ENCODE results near the gene LRRC8E.

LRRC8E gene

GRCh38 chr19:7921302-7921966, 33.1 kb downstream of the LRRC8E start:
- Mint-ChIP-seq H3K27ac (no peak overlapping the region), H3K27me3 (peaks cover 5% of the 10 kb centered on the region)

GRCh38 chr19:7921967-7922835, 33.9 kb downstream of the LRRC8E start:
- Mint-ChIP-seq H3K4me3 (no peak overlapping the region), H3K36me3 (no peaks in the 10 kb centered on the region), H3K27ac (no peak overlapping the region)

More at GRCh38 chr19:7921302-7921966, 33.1 kb downstream of the LRRC8E start:
- Mint-ChIP-seq H3K4me1 (ENCODE audit: low read depth) (peaks cover 29% of the 10 kb centered on the region), H3K4me3 (peak overlapping the region; percentile 89), H3K9me3 (ENCODE audit: low read depth) (no peaks in the 10 kb centered on the region), H3K36me3 (no peaks in the 10 kb centered on the region)

GRCh38 chr19:7922836-7923195, 34.5 kb downstream of the LRRC8E start:
- Mint-ChIP-seq H3K4me3 (no peak overlapping the region), H3K9me3 (ENCODE audit: low read depth) (no peaks in the 10 kb centered on the region), H3K36me3 (no peaks in the 10 kb centered on the region), H3K27me3 (peaks cover 3% of the 10 kb centered on the region), H3K27ac (no peak overlapping the region), H3K4me1 (ENCODE audit: low read depth) (peaks cover 28% of the 10 kb centered on the region)

More at GRCh38 chr19:7921967-7922835, 33.9 kb downstream of the LRRC8E start:
- peaks cover 3% of the 10 kb centered on the region for H3K27me3 Mint-ChIP-seq
- H3K4me1 Mint-ChIP-seq (ENCODE audit: low read depth) = peaks cover 28% of the 10 kb centered on the region
- no peaks in the 10 kb centered on the region for H3K9me3 Mint-ChIP-seq (ENCODE audit: low read depth)

- peaks cover 3% of the 10 kb centered on the region for H3K27me3 Mint-ChIP-seq
- H3K27ac Mint-ChIP-seq = no peak overlapping the region
These were observed 35.2 kb downstream of the LRRC8E start for GRCh38 chr19:7923295-7924191.

GRCh38 chr19:7924241-7924640, 35.9 kb downstream of the LRRC8E start:
- H3K4me3 Mint-ChIP-seq = peak overlapping the region; percentile 68
- peaks cover 3% of the 10 kb centered on the region for H3K27me3 Mint-ChIP-seq
- peaks cover 3% of the 10 kb centered on the region for H3K36me3 Mint-ChIP-seq
- H3K9me3 Mint-ChIP-seq (ENCODE audit: low read depth) = no peaks in the 10 kb centered on the region
- peaks cover 30% of the 10 kb centered on the region for H3K4me1 Mint-ChIP-seq (ENCODE audit: low read depth)
- no peak overlapping the region for H3K27ac Mint-ChIP-seq

More at GRCh38 chr19:7923295-7924191, 35.2 kb downstream of the LRRC8E start:
- H3K4me1 Mint-ChIP-seq (ENCODE audit: low read depth) = peaks cover 26% of the 10 kb centered on the region
- peak overlapping the region; percentile 20 for H3K4me3 Mint-ChIP-seq
- H3K9me3 Mint-ChIP-seq (ENCODE audit: low read depth) = no peaks in the 10 kb centered on the region
- H3K36me3 Mint-ChIP-seq = peaks cover 3% of the 10 kb centered on the region

DNA sequence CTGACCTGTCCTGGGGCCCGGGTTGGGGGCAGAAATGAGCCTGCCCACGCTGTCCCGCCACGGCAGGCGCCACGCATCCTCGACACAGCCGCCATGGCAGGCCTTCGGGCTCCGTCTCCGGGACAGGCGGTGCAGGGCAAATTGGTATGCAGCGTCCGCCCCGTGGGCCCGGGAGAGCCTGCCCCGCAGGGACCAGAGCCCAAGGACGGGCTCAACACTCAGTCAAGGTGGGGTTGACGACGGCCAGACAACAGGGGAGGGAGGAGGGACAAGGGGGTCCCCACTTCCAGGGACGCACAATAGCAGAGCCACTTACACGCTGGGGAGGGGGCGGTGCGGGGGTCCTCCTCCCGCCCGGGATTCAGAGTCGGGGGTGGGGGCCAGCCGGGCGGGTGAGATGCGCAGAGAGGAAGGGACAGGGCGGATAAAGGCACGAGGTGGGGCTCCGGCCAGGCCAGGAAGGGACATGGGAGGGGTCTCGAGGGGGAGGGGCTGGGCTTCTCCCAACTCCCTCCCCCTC, 36.4 kb downstream of the LRRC8E start:
- peaks cover 3% of the 10 kb centered on the region for H3K36me3 Mint-ChIP-seq
- no peak overlapping the region for H3K4me3 Mint-ChIP-seq
- H3K4me1 Mint-ChIP-seq (ENCODE audit: low read depth) = peaks cover 27% of the 10 kb centered on the region
- no peaks in the 10 kb centered on the region for H3K9me3 Mint-ChIP-seq (ENCODE audit: low read depth)
- H3K27me3 Mint-ChIP-seq = peaks cover 2% of the 10 kb centered on the region
- H3K27ac Mint-ChIP-seq = no peak overlapping the region

- peaks cover 3% of the 10 kb centered on the region for H3K36me3 Mint-ChIP-seq
- no peaks in the 10 kb centered on the region for H3K27me3 Mint-ChIP-seq
- H3K27ac Mint-ChIP-seq = no peak overlapping the region
- H3K9me3 Mint-ChIP-seq (ENCODE audit: low read depth) = no peaks in the 10 kb centered on the region
- peaks cover 23% of the 10 kb centered on the region for H3K4me1 Mint-ChIP-seq (ENCODE audit: low read depth)
- peak overlapping the region; percentile 78 for H3K4me3 Mint-ChIP-seq
These were observed 37.0 kb downstream of the LRRC8E start for GRCh38 chr19:7925171-7925851.

DNA sequence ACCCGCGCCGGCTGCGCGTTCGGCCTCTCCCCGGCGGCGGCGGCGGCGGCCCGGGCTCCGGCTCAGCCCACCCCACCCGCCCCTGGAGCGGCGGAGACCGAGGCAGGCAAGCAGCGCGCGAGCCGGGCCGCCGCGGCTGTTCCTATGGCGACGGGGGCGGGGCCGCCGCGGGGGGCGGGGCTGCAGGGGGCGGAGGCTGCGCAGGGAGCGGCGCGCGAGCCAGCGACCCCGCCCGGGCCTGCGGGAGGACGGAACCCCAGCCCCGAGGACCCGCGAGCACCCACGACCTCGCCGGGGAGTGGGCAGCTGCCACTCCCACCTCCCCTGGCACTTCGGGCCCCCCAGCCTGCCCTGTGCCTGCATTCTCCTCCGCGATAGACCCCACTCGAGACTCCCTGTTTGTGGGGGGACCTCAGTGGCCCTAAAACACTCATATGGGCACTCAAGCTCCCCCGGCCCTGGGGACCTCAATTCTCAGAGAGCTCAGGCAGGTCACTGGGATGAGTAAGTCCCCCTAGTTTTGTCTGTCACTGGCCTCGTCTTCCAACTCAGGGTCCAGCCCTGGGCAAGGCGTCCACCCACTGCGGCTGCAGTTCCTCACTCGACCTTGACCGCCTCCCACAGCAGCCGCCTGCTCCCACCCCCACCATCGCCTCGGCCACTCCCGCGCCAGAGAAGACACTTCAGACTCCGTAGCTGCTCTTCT, 37.9 kb downstream of the LRRC8E start, which contains the start of gene CTXN1:
TSS of gene CTXN1 (minus strand) at position 115 of the 706 bp plus-strand sequence. CDS start 597 bp downstream, outside the sequence.
- H3K36me3 Mint-ChIP-seq = peaks cover 3% of the 10 kb centered on the region

GRCh38 chr19:7926727-7927604, 38.7 kb downstream of the LRRC8E start:
- peaks cover 19% of the 10 kb centered on the region for H3K4me1 Mint-ChIP-seq (ENCODE audit: low read depth)
- no peaks in the 10 kb centered on the region for H3K9me3 Mint-ChIP-seq (ENCODE audit: low read depth)
- peaks cover 3% of the 10 kb centered on the region for H3K36me3 Mint-ChIP-seq
- H3K27me3 Mint-ChIP-seq = no peaks in the 10 kb centered on the region
- no peak overlapping the region for H3K27ac Mint-ChIP-seq
- H3K4me3 Mint-ChIP-seq = peak overlapping the region; percentile 71

More for the DNA sequence above, 37.9 kb downstream of the LRRC8E start, which contains the start of gene CTXN1:
- H3K27ac Mint-ChIP-seq = no peak within 1 kb of the TSS
- peaks cover 19% of the 10 kb centered on the region for H3K4me1 Mint-ChIP-seq (ENCODE audit: low read depth)
- peak within 1 kb of the TSS; percentile 78 for H3K4me3 Mint-ChIP-seq
- no peaks in the 10 kb centered on the region for H3K9me3 Mint-ChIP-seq (ENCODE audit: low read depth)
- no peaks in the 10 kb centered on the region for H3K27me3 Mint-ChIP-seq

DNA sequence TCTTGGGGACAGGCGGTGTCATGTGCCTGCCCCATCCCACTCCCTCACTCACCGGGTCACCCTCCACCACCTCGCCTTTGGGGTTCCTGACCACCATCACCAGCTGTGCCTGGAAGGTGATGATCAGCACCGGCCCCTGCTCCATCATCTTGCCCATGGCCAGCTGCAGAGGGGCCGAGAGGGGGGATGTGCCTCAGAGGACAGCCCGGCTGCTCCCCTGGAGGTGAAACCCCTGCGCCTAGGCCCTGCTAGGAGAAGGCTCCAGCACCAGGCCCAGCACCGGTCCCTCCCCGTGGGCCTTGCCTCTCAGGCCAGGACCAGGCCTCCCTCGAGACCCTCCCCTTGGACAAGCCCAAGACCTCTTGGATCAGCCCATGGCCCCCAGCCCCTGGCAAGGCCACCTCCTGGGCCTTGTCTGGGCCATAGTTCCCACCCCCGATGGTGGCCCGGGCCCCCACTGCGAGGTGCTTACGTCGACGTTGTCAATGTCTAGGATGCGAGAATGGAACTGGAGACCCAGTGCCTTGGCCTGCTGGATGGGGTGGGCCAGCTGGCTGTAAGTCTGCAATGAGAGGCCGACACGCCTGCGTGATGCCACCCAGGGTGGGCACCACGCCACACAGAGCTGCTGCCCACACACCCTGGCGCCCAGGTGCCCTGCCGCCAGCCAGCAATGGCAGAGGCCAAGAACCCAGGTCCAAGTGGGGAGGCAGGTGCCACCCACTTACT, 39.5 kb downstream of the LRRC8E start:
- no peaks in the 10 kb centered on the region for H3K9me3 Mint-ChIP-seq (ENCODE audit: low read depth)
- H3K36me3 Mint-ChIP-seq = peaks cover 3% of the 10 kb centered on the region
- H3K27me3 Mint-ChIP-seq = no peaks in the 10 kb centered on the region
- no peak overlapping the region for H3K4me3 Mint-ChIP-seq
- peaks cover 16% of the 10 kb centered on the region for H3K4me1 Mint-ChIP-seq (ENCODE audit: low read depth)
- H3K27ac Mint-ChIP-seq = no peak overlapping the region

- H3K27ac Mint-ChIP-seq = no peak overlapping the region
- H3K4me1 Mint-ChIP-seq (ENCODE audit: low read depth) = peaks cover 16% of the 10 kb centered on the region
- H3K9me3 Mint-ChIP-seq (ENCODE audit: low read depth) = no peaks in the 10 kb centered on the region
- H3K27me3 Mint-ChIP-seq = no peaks in the 10 kb centered on the region
- H3K4me3 Mint-ChIP-seq = peak overlapping the region; percentile 4
- peaks cover 3% of the 10 kb centered on the region for H3K36me3 Mint-ChIP-seq
These were observed 40.0 kb downstream of the LRRC8E start for GRCh38 chr19:7928334-7928706.

Measured in activated naive CD8-positive, alpha-beta T cell (primary cell).